HCEC 1CT (cell line): ENCODE measurements around the gene SKAP2.

Experiments
- DNase-seq: peaks from one replicate; pipeline ENCODE4 v3.0.0-alpha.2; 2017

SKAP2 gene

DNA sequence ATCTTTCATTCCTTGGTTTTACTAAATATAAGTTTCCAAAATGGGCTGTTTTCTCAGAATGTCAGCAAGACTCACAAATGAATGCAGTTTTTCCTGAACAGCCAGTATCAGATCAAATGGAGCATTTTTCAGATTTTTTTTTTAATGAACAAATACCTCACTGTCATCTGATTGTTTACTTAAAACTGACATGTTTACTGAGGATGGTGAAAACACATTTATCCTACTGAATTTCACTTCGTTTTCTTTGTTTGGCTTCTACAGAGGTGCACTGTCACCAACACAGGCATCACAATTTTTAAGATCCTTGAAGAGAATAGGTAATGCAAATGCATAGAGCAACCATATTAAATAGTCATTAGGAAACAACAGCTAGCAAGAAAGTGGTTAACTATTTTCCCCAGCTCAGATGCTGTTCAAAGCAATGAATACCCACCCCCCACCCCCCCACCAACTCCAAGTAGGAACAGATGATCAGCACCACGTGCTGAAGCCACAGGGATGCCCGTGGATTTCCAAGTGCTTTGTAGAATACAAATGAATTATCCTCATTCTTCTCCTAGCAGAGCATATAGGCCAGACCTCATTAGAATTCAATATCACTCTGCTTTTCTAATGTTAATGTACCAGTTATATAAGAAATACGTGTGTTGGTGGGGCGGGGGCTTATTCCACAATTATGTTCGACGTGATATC lies 205.9 kb downstream of the SKAP2 start:
- no peak for DNase-seq

DNA sequence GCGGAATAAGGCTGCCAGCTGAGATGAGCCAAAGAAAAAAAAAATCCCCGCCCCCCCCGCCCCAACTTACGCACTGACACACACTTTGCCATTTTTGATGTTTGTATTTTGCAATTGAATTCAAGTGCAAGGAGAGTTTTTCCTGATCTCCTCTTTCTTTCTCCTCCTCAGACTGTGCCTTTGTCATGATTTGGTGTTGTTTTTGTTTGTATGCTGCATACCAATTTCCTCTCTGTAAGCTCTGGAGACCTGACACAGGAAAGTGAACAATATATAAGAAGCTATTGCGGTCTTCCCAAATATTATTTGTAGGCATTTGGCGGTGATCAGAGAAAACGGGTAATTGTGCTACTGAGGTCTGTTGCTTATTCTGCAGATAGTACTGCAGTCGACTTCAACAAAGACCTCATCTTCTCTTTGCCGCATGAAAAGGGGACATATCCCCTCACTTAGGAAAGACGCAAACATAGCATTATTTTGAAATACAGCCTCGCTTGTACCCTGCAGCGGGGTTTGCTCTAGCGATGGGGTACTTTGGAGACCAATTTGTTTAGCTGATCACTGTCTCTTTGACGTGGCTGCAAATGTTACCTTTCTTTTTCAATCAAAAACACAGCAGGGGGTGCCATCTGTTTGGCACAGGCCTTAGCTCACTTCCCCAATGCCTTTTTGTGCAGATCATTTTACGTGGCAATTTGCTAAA lies 206.6 kb downstream of the SKAP2 start:
- DNase-seq = no peak

DNA sequence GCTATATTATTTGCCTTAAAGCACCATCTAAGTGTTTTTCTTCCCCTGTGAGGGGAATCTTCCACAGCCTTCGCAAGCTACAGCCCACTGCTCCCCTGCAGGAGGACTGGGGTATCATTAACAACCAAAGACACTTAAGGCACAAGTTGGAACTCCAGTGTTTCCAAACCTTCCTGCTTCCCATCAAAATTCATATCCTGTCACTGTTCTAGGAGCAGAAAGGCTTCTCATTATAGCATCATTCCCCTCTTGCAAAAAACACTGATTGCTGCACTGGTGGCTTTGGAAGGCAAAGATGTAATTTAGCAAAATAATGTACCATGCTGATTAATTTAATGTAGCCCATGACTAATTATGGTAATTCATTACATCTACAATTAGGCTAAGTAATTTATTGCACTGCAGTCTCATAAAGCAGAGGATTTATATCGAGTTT lies 207.2 kb downstream of the SKAP2 start:
- DNase-seq = no peak

DNA sequence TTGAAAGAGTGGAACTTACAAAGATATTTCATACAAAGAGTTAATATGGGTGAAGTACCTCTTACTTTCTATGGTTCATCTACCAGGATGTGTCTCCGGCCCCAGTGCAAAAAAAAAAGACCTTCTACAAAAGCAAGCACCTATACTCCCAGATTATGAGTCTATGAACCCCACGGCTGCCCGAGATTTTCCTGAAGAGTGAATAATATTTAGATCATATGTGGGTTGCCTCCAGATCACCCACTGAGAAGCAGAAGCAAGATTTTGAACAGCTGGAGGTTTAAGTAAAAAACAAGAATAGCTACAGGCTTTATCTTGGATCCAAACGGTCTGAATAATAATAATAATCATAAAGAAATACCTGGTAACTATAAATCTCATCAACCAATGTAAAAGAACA lies 207.7 kb downstream of the SKAP2 start:
- no peak for DNase-seq

DNA sequence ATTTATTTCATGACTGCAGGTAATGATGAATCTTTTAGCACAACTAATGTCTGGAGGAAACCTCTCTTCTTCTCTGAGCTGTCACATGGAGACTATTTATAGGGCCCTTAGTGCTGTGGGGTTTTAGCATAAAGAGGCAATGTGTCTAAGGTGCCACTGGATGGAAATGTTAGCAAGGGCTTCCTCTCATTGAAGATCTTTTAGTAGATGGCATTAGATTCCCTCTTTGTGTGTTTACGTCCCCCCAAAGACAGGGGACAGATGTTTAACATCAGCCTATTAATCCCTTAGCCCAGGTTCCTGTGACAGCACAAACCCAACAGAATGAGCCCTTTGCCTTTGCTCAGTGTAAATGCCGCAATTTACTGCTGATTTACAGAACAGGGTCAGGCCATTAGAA lies 208.6 kb downstream of the SKAP2 start:
- no peak for DNase-seq

DNA sequence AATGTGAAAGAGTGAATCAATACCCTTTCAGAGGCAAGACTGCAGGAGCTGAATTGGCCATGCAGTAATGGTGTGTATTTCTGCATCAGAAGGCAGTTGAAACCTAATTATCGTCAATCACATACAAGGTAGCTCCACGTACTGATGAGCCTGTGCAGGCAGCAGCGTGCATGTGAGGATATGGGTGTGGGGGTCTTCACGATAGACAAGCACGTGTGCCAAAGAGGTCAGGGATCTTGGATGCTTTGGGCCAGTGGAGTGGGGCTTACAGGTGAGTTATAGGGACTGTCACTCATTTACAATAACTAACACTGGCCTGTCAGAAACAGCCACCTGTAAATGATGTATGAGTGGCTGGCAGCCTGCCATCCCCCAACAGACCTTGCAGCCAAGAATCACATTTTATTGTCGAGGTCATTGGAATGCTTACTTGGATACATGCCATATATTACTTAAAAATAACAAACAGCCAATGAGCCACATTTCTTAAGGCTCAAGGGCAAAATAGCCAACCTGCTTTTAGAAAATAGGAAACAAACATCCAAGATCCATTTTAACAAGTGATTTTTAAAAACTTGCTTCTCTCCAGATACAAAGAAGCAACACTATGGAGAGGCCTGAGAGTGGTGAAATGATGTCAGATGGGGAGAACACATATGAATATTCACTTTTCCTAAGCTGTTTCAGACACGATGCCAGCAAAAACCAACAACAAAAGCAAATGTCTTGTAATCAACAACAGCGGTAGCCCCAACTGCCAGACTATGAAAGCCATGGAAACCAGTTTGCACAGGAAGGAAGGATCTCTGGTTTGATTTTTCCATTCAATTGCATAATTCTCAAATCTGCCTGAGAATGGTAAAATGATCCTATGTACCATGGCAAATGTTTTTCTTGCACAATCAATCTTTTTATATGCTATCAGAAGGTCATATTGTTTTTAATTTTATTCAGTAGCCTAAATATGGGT lies 210.7 kb downstream of the SKAP2 start:
- no peak for DNase-seq

DNA sequence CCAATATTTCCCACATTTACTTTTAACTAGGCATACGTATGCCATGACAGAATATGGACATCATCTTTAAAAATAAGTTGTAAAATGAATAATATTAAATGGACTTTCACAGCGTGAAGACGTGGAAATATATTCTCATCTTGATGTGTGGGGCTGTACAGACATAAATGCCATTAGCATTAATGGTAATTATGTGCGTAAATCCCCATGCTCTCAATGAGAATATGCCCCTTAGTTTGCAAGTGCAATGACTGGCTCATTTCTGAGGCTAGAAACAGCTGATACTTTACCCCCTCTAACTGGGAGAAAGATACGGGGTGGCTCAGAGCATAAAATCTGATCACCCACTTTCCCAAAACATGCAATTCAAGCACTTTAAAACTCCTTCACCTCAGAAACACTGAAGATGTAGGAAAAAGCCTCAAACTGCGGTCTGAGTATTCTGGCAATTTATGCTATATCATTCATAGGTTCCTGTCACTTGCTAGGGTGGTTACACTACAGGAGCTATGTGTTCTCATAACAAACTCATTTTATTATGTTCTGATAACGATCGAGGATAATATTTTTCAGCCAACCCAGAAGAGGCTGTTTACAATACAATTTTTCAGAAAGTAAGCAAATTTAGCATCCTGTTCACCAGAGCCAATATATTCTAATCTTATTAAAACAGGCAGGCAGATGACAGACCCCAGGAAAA lies 211.8 kb downstream of the SKAP2 start:
- DNase-seq = no peak

DNA sequence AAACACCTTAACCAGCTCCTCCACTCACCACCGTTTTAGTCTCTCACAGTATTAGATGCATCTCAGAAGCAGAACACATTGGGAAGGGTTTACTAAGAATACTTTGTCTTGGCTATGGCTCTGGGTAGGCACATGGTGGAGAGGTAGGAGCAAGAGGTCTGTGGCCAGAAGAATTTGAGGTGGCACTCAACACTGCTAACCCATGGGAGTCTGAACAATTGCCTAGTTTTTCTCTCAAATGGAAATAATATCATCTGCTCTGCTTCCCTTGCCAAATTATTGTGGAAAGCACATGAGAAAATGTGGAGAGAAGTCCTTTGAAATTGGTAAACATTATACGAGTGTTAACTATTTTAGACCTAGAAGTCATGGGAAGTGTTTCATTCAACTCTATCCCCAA lies 214.3 kb downstream of the SKAP2 start:
- no peak for DNase-seq

DNA sequence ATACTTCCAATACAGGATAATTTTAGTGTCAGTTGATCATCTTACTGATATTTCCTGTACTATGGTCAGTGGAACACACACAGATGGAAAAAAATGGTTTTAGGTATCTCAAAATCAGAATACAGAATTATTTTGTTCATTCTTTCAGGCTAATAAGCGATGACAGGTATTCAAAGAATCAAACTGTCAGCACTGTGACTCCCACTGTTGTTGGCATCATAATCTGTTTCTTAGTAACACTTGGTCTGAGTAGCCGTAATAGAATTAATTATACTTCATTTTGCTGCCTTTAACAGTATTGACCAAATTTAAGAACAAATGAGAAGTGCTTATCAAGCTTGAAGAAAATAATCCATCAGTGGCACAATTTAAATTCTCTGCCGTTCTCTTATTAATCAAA lies 215.0 kb downstream of the SKAP2 start:
- DNase-seq = no peak

DNA sequence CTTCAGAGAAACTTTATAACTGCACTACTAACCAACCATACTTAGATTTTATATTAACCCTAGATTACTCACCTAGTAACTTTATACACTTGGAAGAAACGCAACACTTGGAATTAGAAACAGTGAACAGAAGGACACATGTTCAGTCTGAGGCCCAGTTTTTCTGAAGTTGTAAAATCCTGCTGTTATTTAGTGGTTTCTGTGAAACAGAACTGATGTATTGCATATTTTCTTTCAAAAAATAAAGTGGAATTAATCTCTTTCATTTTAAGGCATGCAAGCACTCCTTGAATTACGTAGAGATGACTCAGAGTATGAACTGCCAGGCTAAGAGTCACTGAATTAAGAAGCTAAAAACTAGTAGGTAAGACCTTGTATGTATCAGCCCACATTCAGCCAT lies 215.8 kb downstream of the SKAP2 start:
- peak; percentile 78 for DNase-seq

DNA sequence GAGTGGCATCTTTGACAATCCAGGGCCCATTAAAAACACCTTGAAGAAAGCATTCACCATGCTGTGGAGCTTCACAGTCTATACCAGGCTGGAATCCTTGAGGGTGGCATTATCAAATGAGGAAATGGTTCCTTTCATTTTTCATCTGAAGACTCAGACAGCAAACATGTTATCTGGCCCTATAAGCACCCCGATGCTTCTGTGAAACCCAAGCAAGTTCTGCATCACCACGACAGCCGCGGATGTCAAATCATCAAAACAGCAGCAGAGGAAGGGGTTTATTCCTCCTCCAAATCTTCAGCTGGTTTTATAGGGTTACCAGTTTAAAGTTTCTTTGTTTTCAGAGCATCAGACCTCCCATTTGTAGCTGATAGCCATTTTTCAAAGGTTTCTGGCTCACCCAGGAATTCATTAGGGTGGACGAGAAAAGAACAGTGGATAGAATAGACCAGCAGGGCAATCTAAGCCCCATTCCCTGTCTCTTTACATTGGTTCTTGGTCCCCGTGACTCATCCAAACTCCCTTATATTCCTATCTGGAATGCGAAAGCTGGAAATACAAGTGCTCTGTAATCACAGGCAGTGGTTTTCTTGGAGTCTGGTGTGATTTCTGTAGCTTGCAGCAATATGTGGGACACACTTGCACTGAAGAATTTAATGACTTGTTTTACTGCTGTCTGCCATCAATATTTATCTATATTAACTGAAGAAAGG lies 217.9 kb downstream of the SKAP2 start:
- no peak for DNase-seq

DNA sequence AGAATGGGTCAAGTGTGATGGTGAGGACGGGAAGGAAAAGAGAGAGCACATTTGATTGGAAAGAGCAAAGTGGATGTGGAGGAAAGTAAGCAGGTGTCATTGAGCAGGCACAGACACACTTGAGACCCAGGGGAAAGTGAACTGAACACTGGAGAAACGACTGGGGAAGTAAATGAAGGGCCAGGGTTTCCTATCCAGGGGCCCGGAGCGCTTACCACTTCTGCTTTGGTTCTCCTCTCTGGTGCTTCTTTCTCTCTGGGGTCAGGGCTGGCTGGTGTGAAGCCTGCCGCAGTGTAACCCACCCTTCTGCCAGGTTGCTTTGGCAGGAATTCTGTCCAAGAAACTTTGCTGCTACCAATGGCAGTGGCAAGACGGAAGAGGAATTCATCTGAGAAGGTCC lies 219.3 kb downstream of the SKAP2 start:
- DNase-seq = no peak

DNA sequence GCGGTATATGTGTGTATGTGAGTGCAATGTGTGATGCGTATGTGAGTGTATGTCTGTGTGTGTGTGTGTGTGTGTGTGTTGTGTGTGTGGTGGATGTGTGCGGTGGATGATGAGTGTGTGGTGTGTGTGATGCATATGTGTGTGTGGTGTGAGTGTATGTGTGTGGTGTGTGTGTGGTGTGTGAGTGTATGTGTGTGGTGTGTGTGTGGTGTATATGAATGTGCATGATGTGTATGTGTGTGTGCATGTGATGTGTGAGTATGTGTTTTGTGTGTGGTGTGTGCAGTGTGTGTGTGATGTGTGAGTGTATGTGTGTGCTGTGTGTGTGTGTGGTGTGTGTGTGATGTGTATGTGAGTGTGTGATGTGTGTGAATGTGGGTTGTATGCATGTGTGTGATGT lies 222.0 kb downstream of the SKAP2 start:
- DNase-seq = no peak

DNA sequence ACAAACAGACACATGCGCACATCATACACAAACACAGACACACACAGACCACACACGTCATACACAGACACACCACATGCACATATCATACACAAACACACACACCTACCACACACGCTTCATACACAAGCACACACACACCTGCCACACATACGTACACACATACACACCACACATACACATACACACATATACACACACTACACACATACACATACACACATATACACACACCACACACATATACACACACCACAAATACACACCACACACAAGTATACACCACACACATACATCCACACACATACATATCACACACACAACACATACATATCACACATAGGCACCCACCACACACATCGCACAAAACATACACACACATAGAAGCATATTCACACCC lies 224.7 kb downstream of the SKAP2 start:
- no peak for DNase-seq

DNA sequence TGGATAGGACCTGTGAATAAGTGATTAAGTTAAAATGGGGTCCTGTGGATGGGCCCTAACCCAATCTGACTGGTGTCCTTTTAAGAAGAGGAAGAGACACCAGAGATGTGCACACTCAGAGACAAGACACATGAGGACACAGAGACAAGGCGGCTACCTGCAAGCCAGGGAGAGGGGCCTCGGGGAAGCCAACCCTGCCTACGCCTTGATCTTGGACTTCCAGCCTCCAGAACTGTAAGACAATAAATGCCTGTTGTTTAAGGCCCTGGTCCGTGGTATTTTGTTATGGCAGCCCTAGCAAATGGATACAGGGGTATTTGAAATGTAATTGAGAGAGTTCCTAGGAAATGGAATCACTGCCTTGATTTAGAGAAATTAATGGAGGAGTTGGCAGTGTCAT lies 225.3 kb downstream of the SKAP2 start:
- DNase-seq = no peak

DNA sequence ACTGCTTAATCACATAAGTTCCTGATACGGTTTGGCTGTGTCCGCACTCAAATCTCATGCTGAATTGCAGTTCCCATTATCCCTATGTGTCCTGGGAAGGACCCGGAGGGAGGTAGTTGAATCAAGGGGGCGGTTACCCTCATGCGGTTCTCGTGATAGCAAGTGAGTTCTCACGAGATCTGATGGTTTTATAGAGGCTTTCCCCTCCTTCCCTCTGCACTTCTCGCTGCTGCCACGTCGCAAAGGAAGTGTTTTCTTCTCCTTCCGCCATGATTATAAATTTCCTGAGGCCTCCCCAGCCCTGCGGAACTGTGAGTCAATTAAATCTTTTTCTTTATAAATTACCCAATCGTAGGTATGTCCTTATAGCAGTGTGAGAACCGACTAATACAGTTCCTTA lies 226.2 kb downstream of the SKAP2 start:
- DNase-seq = no peak

DNA sequence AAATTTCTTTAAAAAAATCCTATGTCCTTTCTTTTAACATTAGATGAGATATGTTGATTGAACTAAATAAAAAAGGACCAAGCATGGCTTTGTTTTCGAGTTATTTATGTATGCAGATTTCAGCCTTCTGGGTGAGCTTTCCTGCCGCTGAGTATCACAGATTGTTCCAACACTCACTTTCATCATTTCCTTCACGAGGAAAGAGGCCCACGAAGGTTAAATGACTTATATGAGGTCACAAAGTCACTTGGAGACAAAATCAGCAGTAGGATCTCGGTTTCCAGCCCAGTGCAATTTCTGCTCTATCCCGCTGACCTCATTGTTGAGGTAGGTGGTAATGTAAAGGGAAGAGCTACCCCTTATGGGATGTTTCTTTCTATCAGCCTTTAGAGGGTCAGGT lies 226.8 kb downstream of the SKAP2 start:
- DNase-seq = no peak

DNA sequence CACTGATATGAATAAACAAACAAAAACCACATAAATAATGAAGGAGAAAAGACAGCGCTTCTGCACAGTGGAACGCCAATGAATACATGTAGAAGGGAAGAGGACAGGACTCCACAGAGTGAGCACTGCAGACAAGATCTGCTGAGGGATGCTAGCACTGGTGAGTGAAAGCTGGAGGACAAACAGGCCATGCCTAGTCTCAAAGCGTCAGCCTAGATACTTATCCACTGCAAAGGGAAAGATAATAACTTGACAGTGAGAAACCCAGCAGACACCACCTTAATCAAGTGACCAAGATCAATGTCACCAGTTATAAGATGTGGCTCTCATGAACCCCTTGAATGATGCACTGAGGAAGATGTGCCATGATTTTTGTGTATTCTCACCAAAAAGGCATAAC lies 227.6 kb downstream of the SKAP2 start:
- DNase-seq = no peak

DNA sequence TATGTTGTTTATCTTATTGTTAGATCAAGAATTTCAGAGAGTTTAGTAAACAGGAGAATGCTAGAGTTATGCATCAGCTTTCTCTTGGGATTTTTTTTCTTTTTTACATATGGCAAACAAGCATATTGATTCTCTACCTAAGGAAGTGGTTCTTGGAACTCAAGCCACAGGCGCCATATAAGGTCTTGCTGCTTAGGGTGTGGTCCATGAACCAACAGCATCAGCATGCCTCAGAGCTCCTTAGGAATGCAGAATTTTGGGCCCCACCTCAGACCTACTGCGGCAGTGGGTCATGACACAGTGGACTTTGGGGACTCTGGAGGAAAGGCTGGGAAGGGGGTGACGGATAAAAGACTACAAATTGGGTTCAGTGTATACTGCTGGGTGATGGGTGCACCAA lies 230.8 kb downstream of the SKAP2 start:
- DNase-seq = no peak

DNA sequence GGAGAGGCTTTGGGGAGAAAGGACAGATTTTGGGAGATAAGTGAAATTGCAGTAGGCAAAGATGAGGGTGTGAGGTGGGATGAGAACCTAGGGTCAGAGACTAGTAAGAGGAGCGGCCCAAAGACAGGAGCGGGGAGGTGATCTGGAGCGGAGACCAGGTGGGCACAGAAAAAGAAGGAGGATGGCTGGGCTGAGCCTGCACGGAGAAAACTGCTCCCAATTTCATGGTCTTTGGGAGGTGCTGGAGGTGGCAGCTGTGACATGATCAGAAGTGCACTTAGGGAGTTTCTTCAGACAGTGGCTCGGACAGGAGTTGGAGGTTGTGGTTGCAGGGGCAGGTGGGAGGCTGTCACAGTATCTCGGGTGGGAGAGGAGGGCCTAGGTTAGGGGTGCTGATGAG lies 232.8 kb downstream of the SKAP2 start:
- DNase-seq = no peak

DNA sequence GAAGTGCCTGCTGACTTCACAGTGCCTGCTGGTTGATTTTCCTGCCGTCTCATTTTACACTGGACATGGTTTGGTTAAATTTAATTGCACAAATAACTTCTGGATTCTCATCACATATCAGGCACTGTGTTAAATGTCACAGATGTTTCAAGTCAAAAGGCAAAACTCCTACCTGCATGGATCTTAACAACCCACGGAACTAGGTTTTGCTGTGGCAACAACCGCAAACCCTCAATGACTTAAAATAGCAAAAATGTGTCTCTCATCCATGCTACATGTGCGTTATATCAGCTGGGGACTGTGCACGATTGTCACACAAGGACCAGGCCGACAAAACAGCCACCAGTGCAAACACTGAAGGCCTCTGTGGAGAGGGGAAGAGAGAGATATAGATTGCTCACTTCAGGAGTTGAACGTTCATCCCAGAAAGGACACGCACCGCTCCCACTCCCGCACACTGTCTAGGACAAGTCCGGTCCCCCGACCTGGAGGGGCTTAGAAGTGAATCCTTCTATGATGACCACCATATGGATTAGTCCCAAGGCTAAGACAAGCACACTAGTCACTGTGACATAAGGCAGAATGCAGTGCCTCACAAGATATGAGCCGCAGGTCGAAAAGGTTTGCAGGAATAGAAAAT lies 233.3 kb downstream of the SKAP2 start:
- no peak for DNase-seq

DNA sequence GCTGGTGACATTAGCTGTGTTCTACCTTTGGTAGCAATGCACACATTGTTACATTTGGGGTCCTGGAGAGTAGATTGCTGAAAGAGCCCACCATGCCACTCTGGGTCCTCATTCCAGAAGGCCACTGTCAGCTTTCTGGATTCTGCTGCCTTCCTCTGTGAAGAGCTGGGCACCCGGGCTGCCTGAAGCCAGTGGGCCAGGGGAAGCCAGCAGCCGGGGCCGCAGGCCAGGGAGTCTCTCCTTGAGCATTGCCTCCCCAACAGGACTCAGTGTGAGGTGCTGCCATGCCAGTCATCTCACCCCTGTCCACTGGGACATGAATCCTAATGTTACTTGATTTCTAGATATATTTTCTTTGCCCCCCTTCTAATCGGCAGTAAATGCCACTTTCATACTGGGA lies 234.0 kb downstream of the SKAP2 start:
- DNase-seq = no peak
